GM18858 (cell line): ENCODE results near the gene IL15.

Source experiments
- ATAC-seq: cut with Tn5 transposase; IDR thresholded peaks from one replicate; pipeline ENCODE4 v1.9.1; 2021; ENCODE audit not compliant: unreplicated experiment

The IL15 gene

DNA sequence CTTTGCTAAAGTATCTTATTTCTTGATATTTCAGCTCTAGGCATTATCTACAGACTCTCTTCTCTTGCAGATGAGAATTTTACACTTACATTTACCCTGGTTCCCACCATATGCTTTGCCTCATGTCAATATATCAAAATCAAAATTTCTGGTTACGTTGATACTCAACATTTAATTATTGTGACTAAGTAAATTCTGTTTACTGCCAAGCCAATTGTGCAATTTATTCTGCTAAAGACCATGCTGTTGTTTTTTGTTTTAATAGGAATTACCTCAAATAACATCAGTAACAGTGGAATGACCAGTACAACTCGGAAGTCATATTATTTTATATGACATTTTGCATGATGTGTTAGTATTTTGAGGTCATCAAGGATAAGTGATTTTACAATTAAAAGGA lies 125.5 kb downstream of the IL15 start:
- no peak for ATAC-seq

DNA sequence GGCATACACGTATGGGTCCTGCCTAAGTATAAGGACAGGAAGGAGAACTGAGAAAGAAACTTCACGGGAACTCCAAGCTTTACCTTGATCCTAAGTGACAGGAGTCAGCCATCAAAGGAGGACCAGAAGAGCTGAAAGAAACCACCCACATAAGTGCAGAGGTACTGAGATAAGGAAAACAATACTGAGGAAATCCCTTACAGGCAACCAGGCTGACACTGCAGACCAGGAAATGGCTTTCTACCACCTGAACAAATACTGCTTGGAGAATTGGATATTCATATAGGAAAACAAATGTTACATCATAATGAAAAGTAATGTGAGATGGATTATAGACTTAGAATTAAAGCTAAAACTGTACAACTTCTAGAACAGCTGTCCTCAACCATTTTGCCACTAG lies 127.0 kb downstream of the IL15 start:
- ATAC-seq, result no peak

DNA sequence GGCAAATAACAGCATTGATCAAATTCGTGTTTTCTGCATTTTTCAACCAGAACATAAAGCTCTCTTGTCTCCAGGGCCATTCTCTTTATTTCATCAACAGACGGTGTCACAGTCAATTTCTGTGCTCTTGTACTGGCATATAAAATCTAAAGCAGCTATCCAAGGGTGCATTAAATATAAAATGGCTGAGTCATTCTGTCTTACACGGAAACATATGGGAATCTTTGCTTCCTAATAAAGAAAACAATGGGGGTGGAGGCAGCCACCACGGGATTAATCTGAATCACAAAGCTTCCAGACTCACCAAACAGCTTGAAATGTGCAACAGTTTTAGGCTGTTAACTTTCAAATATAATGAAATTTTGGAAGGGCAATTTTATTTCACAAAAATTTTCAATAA lies 132.6 kb downstream of the IL15 start:
- ATAC-seq, result no peak

DNA sequence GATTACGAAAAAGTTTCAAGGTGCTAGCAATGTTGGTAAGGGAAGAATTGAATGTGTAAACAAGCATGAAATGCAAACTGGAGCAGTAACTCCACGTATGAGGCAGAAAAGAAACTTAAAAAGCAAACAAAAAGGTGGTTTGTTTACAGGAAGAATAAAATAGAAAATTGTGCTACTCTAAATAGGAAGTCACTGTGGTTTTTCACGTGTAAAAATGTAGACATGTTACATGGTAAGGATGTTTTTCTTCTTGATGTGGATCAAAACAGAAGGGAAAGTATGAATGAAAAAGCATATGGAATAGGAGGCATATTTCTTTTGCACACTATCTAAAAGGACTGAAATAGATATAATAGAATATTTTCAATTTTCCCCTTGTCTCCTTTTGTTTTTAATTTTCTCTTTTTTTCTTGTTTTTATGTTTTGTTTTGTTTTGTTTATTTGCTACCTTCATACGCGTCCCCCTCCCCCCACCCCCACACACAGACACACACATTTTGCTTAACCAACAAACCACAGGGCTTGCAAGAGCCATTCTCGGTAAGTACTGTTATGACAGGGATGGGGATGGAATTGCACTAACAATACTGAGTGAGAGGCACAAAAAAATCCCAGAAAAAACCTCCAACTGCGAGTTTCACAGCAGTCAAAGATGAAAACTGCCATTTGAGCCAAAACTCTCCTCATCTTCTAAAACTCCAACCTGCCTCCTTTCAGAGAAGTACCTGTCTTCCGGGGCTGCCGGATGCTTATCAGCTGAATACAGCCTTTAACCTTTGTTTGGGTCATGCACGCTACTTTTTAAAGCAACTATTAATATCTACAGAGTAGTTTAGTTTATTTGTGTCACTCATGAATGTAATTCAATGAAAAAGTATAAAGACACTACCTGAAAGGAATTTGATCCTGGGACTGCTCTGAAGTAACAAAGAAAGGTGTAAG lies 135.8 kb downstream of the IL15 start:
- ATAC-seq, result peak; percentile 83

DNA sequence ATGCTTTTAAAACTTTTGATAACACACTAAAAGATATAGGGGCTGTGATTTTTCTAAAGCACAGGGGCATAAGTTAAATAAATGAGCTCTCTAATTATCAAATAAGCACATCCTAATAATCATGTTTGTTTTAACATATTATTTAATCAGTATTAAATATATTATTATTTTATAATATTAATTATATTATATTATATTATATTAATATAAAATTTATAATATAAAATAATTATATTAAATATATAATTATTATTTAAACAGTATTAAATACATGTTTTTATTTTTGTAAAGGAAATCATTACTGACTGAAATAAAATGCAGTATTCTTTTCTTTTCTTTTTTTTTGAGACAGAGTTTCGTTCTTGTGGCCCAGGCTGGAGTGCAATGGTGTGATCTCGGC lies 136.5 kb downstream of the IL15 start:
- no peak for ATAC-seq

DNA sequence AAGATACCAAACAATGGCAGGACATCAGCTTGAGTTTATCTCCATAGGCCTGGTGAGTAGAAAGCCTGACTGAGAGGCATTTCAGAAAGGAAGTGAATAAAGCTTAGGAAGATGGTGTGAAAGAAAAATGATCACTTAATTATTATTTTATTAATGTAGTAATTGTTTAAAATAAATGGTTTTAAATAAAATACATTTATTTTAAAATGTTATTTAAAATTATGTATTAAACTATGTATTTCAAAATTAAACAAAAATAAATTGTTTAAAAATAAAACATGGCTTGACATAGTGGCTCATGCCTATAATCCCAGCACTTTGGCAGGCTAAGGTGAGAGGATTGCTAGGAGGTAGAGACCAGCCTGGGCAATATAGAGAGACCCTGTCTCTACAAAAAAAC lies 145.8 kb downstream of the IL15 start:
- ATAC-seq, result no peak
